Smooth muscle cell (in vitro differentiated cells): ENCODE results near the gene DGLUCY. TPM values are rescaled to one million over a fixed set of nuclear protein-coding genes. Genes with fewer than 3 reads are reported as not detected.

Experiments used
- DNase-seq: peaks from one replicate; lab custom pipeline; 2025; ENCODE audit not compliant: unreplicated experiment; lab: John Stamatoyannopoulos, UW
- H2AFZ ChIP-seq: fragments of 200-600 bp; sonication (generic); 2 replicates; pipeline ENCODE4 v1.6.0; 2016; ENCODE audit warnings: antibody characterized with exemption, low read depth, mild to moderate bottlenecking
- H3F3A ChIP-seq: fragments of 200-600 bp; sonication (generic); 2 replicates; pipeline ENCODE4 v1.6.0; 2017; ENCODE audit warnings: antibody characterized with exemption, low read depth
- H3K27ac ChIP-seq: fragments of 200-600 bp; sonication (generic); 2 replicates; pipeline ENCODE4 v1.5.1; 2016; ENCODE audit warnings: low read depth, mild to moderate bottlenecking
- H3K27me3 ChIP-seq: fragments of 200-600 bp; sonication (generic); 2 replicates; pipeline ENCODE4 v1.6.1; 2016; ENCODE audit warnings: low read depth, mild to moderate bottlenecking
- H3K36me3 ChIP-seq: fragments of 200-600 bp; sonication (generic); 2 replicates; pipeline ENCODE4 v1.5.1; 2016; ENCODE audit warnings: low read depth
- H3K4me1 ChIP-seq: fragments of 200-600 bp; sonication (generic); 2 replicates; pipeline ENCODE4 v1.5.1; 2016; ENCODE audit warnings: low read depth
- H3K4me2 ChIP-seq: fragments of 200-600 bp; sonication (generic); 2 replicates; pipeline ENCODE4 v1.6.0; 2016; ENCODE audit warnings: mild to moderate bottlenecking
- H3K4me3 ChIP-seq: fragments of 200-600 bp; sonication (generic); 2 replicates; pipeline ENCODE4 v1.5.1; 2016; ENCODE audit warnings: mild to moderate bottlenecking
- H3K79me2 ChIP-seq: fragments of 200-600 bp; sonication (generic); 2 replicates; pipeline ENCODE4 v1.6.0; 2016; ENCODE audit warnings: low read depth, mild to moderate bottlenecking
- H3K9ac ChIP-seq: fragments of 200-600 bp; sonication (generic); 2 replicates; pipeline ENCODE4 v1.6.0; 2016; ENCODE audit warnings: low read depth
- H3K9me3 ChIP-seq: fragments of 200-600 bp; sonication (generic); replicated peaks from 2 replicates; pipeline ENCODE4 v1.5.1; 2016; ENCODE audit warnings: low read depth
- H4K20me1 ChIP-seq: fragments of 200-600 bp; sonication (generic); 2 replicates; pipeline ENCODE4 v1.6.0; 2016; ENCODE audit warnings: low read depth
- WGBS: methylation state at CpG from one replicate; pipeline ENCODE4 v1.1.7; 2016; ENCODE audit warnings: low lambda C conversion rate; 5-methylcytosine and 5-hydroxymethylcytosine counted together
- polyA plus RNA-seq: library from polyadenylated mRNA; unstranded; fragments of >200 nt; fragmentation: Nextera tagmentation; extraction: Ambion mirVana; gene quantifications from 2 replicates; pipeline ENCODE4 v1.2.1, GENCODE V29; 2016
- total RNA-seq: library from RNA; depleted of rRNA; stranded (reverse); fragments of >200 nt; gene quantifications from 2 replicates; pipeline ENCODE4 v1.2.3, GENCODE V29; 2014
- TF ChIP-seq, protein P1 (sequence below): fragments of 200-600 bp; sonication (generic); IDR thresholded peaks from 2 replicates; pipeline ENCODE4 v1.5.1; 2017; ENCODE audit warnings: borderline replicate concordance, mild to moderate bottlenecking, antibody characterized with exemption; ENCODE audit not compliant: insufficient read depth, poor library complexity, severe bottlenecking

The DGLUCY gene
- total and polyA plus RNA-seq, 2 experiments from 2014 or later, result 9.7 to 11.3 TPM

DNA sequence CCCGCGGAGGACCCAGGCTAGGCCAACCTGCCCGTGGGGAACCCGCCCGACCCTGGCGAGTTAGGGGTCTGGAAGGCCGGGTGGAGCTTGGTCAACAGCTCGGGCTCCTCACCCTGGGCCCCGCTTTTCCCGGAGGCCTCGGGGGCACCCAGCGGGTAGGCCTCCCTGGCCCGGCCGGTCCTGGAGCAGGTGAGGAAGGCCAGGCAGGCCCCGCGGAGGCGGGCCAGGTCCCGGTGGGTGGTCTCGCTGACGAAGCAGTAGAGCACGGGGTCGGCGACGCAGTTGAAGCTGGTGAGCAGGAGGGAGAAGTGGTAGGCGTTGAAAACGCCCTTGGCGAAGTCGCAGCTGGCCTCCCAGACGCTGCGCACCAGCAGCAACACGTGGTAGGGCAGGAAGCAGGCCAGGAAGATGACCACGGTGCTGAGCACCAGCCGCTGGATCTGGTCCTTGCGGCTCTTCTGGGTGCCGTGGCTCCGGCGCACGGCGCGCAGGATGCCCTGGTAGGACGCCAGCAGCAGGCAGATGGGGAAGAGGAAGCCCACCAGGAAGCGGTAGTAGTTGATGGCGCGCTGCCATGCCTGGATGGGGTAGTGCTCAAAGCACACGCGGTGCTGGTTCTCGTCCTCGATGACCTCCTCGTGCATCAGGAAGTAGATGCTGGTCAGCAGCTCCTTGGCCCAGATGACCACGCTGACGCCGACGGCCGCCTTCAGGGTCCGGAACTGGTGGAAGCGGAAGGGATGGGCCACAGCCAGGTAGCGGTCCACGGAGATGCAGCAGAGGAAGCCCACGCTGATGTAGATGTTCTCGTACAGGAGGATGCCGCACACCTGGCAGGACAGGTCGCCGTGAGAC is 120.3 kb downstream of the DGLUCY start:
- H3F3A ChIP-seq, result no peaks in the 10 kb centered on the region
- no peaks in the 10 kb centered on the region for H3K9me3 ChIP-seq
- no peaks in the 10 kb centered on the region for H4K20me1 ChIP-seq
- H3K9ac ChIP-seq, result no peak overlapping the region
- no peak for DNase-seq
- no peak overlapping the region for H3K27ac ChIP-seq
- no peaks in the 10 kb centered on the region for H3K79me2 ChIP-seq
- H3K36me3 ChIP-seq, result no peaks in the 10 kb centered on the region
- H3K4me3 ChIP-seq, result no peak overlapping the region
- no peak overlapping the region for H3K4me2 ChIP-seq
- 96% methylated on average over 63 of the region's 63 CpGs for WGBS
- H3K27me3 ChIP-seq, result no peaks in the 10 kb centered on the region
- H3K4me1 ChIP-seq, result no peaks in the 10 kb centered on the region
- TF ChIP-seq, protein P1, sequence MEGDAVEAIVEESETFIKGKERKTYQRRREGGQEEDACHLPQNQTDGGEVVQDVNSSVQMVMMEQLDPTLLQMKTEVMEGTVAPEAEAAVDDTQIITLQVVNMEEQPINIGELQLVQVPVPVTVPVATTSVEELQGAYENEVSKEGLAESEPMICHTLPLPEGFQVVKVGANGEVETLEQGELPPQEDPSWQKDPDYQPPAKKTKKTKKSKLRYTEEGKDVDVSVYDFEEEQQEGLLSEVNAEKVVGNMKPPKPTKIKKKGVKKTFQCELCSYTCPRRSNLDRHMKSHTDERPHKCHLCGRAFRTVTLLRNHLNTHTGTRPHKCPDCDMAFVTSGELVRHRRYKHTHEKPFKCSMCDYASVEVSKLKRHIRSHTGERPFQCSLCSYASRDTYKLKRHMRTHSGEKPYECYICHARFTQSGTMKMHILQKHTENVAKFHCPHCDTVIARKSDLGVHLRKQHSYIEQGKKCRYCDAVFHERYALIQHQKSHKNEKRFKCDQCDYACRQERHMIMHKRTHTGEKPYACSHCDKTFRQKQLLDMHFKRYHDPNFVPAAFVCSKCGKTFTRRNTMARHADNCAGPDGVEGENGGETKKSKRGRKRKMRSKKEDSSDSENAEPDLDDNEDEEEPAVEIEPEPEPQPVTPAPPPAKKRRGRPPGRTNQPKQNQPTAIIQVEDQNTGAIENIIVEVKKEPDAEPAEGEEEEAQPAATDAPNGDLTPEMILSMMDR, result no peak
- no peak overlapping the region for H2AFZ ChIP-seq

DNA sequence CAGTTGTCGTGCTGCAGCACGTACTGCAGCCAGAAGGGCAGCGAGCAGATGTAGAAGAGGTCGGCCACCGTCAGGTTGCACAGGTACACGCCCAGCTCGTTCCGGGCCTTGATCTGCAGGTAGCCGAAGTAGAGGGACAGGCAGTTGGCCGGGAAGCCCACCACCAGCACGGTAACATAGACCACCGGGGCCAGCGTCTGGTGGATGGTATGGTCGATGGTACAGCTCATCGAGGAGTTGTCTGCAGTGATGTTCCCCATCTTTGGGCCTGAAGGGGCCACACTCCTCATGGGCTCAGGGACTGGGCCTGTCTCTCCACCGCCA is 120.9 kb downstream of the DGLUCY start:
- Histone ChIP-seq H2AFZ (no peak overlapping the region), H3K4me3 (no peak overlapping the region), H3K36me3 (no peaks in the 10 kb centered on the region), H3K79me2 (no peaks in the 10 kb centered on the region), H3K27ac (no peak overlapping the region), H3K4me1 (no peaks in the 10 kb centered on the region), H3K9me3 (no peaks in the 10 kb centered on the region), H3K27me3 (no peaks in the 10 kb centered on the region), H3K9ac (no peak overlapping the region), H3F3A (no peaks in the 10 kb centered on the region), H3K4me2 (no peak overlapping the region), H4K20me1 (no peaks in the 10 kb centered on the region)
- WGBS, result 98% methylated on average over 16 of the region's 16 CpGs
- TF ChIP-seq, protein P1, result no peak
- no peak for DNase-seq

DNA sequence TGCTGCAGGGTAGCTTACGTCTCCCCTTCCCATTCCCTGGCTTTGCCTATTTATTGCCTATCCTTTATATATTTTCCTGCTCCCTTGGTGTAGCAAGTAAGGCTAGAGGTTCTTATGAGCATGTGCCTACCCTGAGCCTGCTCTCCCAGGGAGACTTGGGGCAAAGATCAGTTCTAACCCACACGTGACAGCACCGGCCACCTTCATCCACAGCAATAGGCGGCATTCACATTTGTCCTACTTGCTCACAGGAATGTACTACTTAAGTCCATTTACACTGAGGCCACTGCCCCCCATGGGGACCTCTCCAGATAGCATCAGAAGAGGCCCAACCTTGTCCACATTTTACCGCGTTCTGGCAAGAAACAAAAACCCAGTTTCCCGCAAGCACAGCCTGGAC is 122.0 kb downstream of the DGLUCY start:
- Histone ChIP-seq H3K4me3 (no peak overlapping the region), H3K79me2 (no peaks in the 10 kb centered on the region), H3K9me3 (no peaks in the 10 kb centered on the region), H4K20me1 (no peaks in the 10 kb centered on the region), H3F3A (no peaks in the 10 kb centered on the region), H3K4me2 (no peak overlapping the region), H3K27me3 (no peaks in the 10 kb centered on the region), H3K27ac (no peak overlapping the region), H2AFZ (no peak overlapping the region), H3K9ac (no peak overlapping the region), H3K4me1 (no peaks in the 10 kb centered on the region), H3K36me3 (no peaks in the 10 kb centered on the region)
- WGBS, result 93% methylated on average over 7 of the region's 7 CpGs
- TF ChIP-seq, protein P1, result no peak
- no peak for DNase-seq

DNA sequence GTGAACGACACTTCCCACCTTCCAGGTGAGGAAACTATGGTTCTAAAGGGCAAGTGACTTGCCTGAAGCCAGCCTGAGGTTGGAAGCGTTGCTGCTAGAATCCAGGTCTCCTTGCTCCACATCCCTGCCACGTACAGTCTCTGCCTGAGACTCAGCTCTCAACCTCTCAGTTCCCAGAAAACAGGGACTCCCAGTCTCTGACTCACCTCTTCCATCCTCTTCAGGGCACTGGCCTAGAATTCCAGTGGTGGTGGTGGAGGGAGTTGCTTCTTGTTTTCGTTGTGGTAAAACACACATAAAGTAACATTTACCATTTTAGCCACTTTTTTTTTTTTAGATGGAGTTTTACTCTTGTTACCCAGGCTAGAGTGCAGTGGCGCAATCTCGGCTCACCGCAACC is 123.3 kb downstream of the DGLUCY start:
- Histone ChIP-seq H3K27ac (peak overlapping the region; percentile 66), H3K4me1 (no peaks in the 10 kb centered on the region), H3K9me3 (no peaks in the 10 kb centered on the region), H3F3A (no peaks in the 10 kb centered on the region), H3K27me3 (no peaks in the 10 kb centered on the region), H3K4me2 (no peak overlapping the region), H3K9ac (peak overlapping the region; percentile 4), H4K20me1 (no peaks in the 10 kb centered on the region), H3K4me3 (no peak overlapping the region), H3K36me3 (no peaks in the 10 kb centered on the region), H2AFZ (no peak overlapping the region), H3K79me2 (no peaks in the 10 kb centered on the region)
- WGBS, result 59% methylated on average over 7 of the region's 7 CpGs
- DNase-seq, result no peak
- TF ChIP-seq, protein P1, result no peak
